NCI-H2196 (cell line): ENCODE measurements around the gene SPATA13.

Source experiments
- DNase-seq: peaks from one replicate; lab custom pipeline; 2025; ENCODE audit not compliant: unreplicated experiment; lab: John Stamatoyannopoulos, UW

SPATA13 gene

DNA sequence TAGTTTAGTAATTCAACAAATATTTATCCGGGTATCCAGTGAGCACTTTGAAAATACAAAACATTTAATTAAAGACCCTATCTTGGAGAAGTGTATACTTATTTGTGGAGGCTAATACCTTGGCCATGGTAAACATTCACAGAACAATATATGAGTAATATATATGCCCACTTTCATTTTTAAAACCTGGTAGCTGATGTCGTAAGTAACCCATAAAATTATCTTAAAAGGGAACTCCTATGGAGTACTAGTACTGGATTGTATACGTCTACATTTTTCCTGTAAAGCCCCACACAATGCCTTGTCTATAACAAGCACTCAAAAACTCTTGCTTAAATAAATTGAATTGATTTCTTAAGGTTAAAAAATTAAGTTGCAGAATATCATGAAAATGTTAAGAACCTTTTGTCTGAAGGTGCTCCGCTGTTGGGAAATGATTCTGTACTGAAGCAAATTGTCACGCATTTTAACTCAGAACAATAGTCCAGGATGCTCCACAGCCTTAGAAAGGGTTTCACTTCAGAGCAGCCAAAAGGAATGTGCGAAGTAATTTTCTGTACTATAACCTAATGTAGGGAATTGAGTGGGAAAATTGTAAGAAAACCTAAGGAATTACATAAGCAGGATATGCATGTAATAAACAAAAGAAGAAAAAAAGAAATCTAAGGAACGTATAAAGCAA is 90.0 kb downstream of the SPATA13 start:
- no peak for DNase-seq

DNA sequence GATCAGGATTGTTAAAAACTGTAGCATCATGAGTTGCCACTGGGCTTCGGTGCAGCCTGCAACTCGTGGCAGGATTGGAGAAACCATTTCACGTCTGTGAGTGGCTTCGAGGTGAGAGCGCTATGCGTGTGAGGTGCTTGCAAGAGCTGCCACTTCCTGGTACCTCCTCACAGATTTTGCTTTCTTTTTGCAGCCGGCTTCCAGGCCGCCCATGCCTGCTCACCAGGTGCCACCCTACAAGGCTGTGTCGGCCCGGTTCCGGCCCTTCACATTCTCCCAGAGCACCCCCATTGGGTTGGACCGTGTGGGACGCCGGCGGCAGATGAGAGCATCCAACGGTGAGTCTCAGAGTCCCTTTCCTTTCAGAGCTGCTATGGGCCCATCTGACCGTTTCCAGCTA is 91.0 kb downstream of the SPATA13 start:
- DNase-seq = no peak

DNA sequence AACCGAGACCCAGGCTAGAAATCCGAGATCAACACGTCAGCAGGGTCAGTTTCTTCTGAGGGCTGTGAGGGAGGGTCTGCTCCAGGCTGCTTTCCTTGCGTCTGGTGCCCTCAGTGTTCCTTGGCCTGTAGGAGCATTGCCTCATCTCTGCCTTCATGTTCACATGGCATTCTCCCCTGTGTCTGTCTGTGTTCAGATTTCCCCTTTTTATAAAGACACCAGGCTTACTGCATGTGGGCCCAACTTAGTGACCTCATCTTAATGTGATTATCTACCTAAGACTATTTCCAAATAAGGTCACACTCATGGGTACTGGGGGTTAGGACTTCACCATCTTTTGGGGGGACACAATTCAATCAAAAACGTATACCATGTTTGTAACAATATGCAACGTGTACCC is 91.6 kb downstream of the SPATA13 start:
- no peak for DNase-seq

DNA sequence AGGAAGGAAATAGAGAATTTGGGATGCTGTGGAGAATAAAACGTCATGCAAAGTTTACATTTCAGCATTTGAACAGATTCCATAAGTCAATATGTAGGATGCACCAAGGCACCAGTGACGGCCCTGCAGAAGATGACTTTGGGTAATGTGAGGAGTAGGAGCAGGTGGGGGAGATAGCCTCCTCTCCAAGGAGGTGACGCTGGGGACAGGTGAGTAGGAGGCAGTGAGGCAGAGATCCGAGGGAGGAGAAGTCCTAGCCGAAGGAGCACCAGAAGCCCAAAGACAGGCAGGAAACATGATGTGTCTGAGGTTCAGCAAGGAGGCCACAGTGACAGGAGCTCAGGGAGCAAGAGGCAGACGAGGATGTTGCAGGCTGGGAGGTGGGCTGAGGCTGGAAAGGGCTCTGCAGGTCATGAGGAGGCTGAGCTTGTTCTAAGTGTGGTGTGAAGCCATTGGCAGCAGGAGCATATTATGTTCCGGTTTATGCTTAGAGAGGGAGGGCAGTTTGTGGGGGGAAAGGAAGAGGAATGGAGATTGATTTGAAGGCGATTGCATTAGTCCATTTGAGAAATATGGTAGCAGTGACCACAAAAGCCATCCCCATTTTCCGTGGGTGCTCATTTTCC is 93.1 kb downstream of the SPATA13 start:
- DNase-seq = no peak

DNA sequence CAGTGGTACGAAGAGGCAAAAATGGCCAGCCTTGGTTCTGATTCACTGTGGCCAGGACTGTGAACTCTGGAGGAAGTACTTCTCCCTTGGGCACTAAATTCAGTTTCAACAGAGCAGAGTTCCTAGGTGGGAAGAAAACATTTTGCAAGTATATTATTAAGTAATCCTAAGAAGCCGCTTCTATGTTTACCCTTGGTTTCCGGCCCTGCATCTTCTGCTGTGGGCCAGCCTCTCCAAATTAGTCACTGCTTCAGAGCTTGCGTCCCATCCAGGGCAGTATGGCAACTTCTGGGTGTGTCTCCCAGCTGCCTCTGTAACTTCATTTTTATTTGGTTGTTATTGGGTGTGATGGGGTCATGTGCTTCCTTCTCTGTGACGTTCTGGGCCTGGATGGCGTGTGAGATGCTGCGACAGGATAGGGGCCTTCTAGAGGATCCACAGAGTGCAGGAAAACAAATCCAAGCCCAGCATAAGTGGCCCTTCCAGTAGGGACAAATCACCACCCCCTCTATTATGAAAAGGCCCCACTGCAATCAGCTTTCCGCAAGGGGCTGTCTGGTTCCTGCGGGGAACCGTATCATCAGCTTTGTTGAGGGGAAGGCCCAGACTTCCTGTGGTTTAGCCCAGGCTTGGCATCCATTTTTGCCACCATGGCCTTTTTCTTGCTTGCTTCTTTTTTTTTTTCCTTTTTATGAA is 93.8 kb downstream of the SPATA13 start:
- no peak for DNase-seq

DNA sequence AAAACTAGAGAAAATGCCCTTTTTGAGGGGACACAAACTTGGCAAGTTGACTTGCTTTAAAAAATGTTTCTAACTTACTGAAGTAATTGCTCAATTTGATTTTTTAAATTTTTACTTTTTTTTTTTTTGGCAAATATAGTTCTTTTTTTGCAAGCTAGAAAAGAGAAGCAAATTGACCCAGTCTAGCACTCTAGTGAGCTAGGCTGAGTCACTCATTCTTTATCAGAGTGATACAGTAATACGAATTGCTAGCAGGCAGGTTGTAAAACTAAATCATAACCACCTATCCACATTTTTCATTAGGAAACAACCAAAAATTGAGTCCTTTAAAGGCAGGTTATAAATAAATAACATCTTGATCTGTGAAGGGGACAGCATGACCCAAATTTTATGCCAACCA is 97.0 kb downstream of the SPATA13 start:
- no peak for DNase-seq

DNA sequence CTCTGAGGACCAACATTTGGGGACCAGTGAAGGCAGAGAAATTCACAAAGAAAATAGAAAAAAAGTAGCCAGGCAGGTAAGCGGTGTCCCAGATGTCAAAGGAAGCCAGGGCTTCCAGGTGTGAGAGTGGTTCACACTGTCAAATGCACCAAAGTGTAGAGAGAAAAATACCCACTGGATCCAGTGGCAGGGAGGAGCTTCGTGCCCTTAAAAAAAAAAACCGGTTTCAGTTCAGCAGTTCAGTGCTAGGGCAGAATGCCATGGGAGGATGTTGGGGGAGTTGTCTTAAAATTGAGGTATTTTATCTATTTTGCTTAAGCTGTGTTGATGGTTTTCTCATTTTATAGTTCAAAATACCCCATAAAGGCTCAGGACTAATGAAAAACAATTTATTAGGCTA is 101.0 kb downstream of the SPATA13 start:
- no peak for DNase-seq

DNA sequence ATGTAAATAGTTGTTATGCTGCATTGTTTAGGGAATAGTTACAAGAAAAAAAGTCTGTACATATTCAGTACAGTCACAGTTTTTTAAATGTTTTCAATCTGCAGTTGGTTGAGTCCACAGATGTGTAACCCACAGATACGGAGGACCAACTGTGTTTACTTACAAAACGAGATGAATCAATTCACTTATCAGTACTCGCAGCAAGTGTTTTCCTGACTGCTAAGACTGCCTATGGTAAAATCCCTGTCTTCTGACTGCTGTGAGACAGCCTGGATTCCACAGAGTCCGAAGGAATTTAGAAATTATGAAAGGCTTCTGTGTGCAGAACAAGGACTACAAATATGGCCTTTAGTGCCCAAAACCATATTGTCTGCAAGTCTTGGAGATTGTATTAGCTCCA is 103.1 kb downstream of the SPATA13 start:
- no peak for DNase-seq

DNA sequence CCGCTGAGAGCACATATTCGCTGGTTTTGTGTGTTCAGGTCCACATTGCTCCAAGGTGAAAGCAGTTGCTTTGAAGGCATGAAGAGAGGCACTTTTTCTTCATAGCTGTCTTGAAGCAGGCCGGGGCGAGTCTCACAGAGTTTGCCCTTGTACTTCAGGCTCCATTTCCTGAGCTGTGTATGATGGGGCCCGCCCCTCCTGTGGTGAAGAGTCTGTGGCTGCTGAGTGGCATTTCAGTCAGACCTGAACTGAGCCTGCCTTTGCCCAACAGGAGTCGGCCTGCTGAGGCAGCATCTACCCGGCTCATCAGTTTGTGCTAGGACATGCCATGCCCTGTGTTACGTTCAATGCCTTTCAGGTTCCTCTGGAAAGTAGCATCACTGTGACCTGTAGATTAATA is 104.5 kb downstream of the SPATA13 start:
- DNase-seq = no peak

DNA sequence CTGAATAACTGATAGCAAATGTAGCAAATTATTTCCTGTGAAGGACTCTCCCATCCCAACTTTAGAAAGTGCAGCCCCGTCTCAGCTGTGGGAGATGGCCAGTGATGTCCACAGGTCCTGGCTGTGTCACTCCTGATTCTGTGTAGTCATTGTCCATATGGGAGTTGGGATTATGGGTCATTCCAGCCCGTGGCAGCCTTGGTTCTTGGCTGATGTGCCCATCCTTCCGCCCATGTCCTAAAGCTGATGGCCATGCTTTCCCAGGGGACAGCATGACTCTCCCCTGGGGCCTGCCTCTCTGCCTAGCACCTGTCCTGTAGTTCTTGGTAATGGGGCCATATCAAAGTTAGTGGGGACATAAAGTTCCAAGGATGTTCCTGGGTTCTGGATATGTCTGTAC is 104.9 kb downstream of the SPATA13 start:
- DNase-seq = no peak

DNA sequence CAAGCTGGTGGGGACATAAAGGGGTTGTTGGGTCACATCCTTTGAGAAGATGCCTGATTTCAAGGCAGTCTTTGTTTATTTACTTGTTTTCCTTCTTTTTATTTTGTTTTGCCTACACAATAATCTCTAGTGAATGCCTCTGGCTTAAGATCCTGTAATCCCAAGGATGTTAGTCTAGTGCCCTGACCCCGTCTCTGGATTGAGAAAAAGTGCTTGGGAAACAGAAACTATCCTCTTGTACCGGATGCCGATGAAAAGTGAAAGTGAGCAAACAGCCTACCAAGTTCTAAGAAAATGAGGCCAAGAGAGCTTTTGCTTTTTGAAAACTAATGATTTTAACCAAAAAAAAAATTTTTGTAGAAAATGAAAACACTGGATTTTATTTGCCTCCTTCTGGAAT is 106.8 kb downstream of the SPATA13 start:
- DNase-seq = no peak

DNA sequence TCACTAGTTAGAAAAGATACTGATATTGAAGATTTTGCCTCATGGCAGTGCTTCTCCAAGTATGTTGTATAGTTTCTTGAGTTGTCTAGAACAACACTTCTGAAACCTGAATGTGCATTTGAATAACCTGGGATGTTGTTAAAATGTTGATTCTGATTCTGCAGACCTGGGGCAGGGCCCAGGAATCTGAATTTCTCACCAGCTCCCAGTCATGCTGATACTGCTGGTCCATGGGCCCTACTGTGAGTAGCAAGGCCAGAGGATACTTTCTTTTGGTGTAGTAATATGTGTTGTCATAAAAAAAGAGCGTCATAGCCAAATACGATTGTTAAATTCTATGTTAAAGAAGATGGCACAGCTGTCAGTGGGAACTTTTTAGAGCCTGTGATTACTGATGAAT is 107.3 kb downstream of the SPATA13 start:
- DNase-seq = no peak

DNA sequence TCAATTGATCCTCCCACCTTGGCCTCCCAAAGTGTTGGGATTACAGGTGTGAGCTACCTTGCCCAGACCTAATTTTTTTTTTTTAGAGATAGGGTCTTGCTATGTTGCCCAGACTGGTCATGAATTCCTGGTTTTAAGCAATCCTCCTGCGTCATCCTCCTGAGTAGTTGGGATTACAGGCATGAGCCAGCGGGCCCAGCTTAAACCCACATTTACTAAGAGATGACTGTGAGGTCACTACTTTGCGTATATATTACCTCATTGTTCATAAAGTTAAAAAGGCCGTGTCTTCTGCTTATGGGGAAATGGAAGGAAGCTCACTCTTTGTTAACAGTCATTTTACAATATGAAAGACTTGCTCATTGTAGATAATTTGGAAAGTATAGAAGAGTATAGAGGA is 109.3 kb downstream of the SPATA13 start:
- DNase-seq = no peak

DNA sequence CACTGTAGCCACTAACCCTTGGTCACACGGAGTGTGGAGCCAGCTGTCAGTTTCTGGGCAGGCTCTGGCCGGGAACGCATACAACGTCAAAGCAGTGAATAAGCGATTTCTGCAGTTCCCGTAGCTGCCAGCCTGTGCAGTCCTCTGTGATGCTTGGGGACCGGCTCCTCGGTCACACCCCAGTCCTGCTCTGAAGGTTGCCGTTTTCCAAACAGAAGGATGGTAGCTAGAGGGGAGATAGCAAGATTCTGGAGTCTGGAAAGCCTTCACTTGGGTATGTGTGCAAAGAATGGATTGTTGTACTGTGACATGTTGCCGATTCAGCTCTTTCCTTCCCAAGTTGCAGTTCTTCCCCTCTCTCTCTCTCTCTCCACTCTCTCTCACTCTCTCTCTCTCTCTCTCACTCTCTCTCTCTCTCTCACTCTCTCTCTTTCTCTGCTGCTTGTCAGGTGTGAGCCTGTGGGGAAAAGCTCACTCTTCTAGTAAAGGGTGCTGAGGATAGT is 110.2 kb downstream of the SPATA13 start:
- DNase-seq = no peak

DNA sequence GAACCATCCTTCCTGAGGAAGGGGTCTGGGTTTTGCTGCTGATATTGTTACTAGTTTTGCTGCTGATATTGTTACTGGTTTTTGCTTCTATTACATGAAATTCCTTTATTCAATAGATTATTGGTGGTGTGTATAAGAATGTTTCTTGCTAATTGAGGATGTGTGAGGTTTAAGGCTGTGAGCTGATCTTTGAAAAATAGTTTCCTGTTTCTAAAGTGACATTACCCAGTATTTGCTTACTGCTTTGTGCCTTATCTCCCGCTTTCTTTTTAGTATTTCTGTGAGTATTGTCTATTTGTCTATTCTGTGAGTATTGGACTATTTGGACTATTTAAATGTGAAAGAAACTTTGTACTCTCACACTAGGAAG is 110.7 kb downstream of the SPATA13 start:
- DNase-seq = no peak

DNA sequence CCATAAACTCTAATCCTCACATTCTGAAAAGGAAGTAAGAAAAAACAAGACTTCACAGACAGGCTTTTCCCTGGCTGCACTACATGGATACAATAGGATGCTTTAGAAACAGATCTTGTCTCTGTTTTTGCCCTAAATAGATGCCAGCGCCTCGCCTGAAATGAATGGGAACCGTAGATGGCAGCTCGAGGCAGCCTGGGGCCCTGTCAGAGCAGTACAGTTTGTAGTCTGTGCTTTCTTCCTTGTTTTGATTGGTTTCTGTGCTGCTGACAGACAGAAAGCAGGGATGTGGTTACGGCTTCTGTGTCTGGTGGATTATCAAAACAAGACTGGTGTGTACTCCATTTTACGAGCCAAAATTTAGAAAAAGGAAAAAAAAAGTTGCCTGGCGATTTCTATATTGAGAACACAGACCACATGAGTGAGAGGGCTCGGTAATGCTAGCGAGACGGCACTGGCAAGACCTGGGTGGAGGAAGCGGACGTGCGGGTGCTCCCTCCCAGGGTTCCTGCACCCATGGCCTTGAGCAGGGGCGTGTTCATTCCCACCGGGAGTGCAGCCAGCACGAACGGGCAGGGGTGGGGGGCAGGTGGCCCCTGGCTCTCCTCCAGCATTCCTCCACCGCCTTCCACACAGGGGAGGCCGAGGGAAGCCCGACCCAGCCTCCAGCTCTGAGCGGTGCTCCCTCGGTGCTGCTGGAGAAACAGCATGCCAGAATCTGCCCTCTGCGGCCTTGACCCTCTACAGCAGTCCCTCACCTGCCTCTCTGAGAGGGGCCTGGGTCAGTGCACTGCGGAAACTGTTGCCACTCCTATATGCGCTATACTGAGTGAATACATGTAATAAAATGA is 111.3 kb downstream of the SPATA13 start:
- no peak for DNase-seq

DNA sequence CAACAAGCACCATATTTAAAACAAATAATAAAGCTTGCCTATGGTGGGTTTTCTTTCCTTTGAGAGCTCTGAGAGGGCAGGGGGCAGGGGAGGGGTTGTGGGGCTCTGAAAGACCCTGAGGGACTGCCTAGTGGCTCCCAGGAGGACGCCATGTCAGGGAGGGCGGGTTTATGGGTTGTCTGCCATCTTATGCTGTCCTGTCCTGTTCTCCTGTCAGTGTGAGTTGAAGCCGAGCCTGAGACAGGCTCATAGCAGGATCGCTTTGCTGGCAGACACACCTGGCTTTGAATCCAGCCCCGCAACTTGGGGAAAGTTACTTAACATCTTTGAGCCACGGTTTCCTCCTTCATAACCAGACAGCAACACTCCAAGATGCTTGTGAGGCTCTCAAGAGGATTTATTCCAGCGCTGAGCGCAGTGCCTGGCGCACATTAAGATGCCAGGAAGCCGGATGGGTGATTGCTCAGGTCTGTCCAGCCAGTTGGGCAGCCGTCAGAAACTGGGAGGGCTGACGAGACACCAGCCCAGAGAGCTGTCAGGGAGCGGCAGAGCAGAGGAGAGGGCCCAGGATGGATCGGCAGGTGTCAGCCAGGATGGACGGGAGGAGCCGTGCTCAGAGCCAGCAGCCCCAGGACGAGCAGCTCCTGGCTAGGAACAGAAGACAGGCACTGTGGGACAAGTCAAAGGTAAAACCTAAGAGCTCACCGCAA is 112.1 kb downstream of the SPATA13 start:
- no peak for DNase-seq

DNA sequence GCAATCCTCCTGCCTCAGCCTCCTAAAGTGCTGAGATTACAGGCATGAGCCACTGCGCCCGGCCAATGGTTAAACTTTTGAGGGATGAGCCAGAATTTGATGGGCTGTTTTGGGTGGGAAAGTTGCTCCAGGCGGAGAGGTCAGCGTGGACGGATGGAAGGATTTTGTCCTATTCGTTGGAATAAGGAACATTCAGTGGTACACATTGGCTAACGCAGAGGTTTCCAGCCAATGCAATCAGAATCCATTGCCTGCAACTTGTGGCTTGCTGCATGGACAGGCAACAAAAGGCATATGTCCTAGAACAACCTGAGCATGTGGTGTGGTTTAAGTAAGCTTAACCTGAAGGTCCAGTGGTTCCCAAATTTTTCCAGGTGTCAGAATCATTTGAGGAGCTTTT is 113.4 kb downstream of the SPATA13 start:
- DNase-seq = no peak

DNA sequence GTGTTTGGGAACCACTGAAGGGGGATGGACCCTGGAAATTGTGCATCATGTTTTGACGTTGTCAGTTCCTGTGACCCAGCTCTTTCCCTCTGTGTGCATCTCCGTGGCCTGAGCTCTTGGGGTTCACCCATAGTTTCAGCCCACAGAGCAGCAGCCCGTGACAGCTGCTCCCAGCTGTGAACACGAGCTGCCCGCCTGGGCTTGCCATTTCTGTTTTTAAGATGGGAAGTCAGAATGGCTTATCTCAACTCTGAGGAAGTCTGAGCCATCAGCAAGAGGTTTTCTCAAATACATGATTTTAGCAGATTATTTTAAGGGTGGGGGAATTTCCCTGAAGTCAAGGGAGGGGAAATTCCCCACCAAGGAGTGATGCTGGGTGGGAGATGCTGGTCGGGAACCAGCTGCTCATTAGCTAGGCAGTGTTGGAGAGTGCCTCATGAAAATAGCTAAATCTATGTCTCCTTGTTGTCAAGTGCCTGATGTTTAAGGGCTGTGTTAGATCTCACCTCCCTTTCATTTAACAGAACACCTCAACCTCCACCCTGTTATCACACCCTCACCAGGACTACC is 114.0 kb downstream of the SPATA13 start:
- DNase-seq = no peak

DNA sequence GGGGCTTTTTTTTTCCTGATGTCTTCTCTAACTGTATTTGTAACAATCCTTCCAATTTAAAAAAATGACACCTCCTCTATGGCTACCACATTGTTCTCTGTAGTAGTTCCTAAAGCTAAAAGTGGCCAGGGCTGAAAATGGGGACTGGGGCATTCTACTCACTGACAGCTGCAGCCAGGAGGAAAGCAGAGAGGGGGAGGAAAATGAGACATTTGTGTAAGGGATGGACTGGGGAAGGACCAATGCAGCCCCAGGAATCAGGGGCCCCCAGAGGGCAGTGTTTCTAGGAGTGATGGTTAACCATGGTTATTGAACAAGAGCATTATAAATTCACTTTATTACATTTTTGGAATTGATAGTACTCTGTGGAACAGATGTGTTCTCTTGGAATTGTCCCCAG is 114.5 kb downstream of the SPATA13 start:
- no peak for DNase-seq

DNA sequence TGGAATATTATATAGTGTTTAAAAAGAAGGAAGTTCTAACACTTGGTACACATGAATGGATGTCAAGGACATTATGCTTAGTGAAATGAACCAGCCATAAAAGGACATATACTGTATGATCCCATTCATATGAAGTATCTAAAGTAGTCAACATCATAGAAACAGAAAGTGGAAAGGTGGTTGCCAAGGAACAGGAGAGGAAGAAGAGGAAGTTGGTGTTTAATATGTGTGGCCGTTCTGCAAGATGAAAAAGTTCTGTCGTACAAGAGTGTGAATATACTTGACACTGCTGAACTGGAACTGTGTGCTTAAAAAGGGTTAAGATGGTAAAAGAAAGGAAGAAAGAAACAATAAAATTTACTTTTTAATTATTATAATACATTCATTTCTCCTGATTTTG is 115.8 kb downstream of the SPATA13 start:
- no peak for DNase-seq
